GM18907 (cell line): ENCODE results near the gene FAM9C.
A peak's percentile ranks its signal among the peaks of the same experiment; 100 is the strongest.

Experiments
- ATAC-seq: cut with Tn5 transposase; IDR thresholded peaks from one replicate; pipeline ENCODE4 v1.9.1; 2021; ENCODE audit warnings: mild to moderate bottlenecking, moderate library complexity; ENCODE audit not compliant: unreplicated experiment

The FAM9C gene

DNA sequence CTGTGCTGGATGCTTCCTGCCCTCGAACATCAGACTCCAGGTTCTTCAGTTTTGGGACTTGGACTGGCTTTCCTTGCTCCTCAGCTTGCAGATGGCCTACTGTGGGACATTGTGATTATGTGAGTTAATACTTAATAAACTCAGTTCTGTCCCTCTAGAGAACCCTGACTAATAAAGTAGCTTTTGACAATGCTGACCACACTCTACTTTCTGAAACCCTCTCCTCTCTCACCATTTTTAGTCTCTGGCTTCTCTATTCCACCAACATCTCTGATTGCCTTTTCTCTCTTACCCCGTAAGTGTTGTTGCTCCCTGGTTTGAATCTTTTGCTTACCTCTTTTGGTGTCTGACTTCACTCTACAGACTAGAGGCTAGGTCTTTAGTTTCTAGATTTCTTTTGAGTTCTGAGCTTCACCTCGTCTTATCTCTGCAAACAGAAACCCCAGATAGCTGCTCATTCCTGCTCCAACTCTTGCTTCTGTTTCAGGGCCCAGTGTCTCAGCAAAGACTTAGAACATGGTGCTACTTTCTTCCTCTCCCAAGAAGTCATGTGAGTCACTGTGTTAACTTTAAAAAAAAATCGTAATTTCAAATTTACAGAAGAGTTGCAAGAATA is 58.1 kb downstream of the FAM9C start:
- ATAC-seq = peak; percentile 43
